Stimulated activated CD8-positive, alpha-beta memory T cell treated with anti-CD3 and anti-CD28 coated beads, Interleukin-2, amount 100 ng/mL, for 1 hour (primary cell): ENCODE data around the gene JAKMIP3.

Source experiments
- DNase-seq, 2 donors: peaks; one replicate each; pipeline ENCODE4 v3.0.0-alpha.2; 2020; ENCODE audit warnings: low read depth in 2 of 2

The JAKMIP3 gene

DNA sequence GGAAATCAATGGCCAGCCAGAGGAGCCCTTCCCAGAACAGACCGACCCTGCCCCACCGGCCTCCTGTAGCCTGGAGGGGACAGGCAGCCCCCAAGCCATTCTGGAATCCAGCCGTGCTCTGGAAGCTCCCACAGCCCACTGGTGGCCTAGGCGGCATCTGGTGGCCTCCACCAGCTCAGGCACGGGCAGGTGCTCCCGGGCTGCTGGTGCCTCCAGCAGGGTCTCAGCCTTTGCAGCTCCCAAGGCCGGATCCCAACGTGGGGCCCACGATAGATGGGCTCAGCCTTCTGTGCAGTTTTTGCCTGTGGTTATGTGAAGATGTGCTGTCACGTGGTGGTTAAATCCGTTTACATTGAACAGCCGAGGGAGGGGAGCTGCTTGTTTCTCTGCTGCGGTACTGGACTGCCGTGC lies 44.4 kb downstream of the JAKMIP3 start:
- DNase-seq: no peak

DNA sequence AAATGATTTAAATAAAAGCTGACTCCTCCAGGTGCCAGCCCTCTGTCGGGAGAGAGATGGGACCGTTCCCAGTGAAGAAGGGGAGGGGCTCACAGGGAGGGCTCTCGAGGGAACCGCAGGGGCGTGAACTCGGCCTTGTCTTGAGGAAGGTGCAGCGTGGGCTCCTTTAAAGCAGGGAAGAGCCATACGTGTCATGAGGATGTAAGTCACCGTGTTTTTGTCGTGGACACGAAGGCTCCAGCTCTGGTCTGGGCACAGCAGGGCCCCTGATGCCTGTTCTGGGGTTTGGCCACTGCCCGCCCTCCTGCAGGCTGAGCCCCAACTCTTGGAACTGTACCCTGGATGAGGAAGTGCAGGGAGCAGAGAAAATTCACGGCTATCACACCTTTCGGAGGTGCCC lies 45.0 kb downstream of the JAKMIP3 start:
- DNase-seq: no peak

- no peak for DNase-seq
Observed at GRCh38 chr10:132111121-132111731, 45.5 kb downstream of the JAKMIP3 start.

- DNase-seq: no peak
Observed at GRCh38 chr10:132111871-132112341, 46.2 kb downstream of the JAKMIP3 start.

DNA sequence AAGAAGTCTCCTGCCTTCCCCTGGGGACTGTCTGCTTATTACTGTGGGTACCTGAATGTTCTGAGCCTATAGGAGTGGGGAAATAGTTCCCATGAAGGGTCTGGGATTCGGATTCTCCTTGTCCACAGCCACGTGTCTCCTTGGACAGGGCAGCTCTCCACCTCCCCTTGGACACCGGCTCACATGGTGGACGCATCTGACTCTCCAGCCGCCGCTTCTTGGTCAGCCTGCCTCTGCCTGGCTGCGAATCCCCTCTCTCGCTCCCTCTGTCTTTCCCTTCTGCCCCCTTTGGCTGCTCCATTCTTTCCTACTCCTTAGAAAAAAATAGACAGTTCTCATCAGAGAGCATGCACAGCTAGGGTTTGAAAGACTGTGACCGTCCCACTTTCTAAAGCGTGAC lies 46.9 kb downstream of the JAKMIP3 start:
- DNase-seq: no peak

DNA sequence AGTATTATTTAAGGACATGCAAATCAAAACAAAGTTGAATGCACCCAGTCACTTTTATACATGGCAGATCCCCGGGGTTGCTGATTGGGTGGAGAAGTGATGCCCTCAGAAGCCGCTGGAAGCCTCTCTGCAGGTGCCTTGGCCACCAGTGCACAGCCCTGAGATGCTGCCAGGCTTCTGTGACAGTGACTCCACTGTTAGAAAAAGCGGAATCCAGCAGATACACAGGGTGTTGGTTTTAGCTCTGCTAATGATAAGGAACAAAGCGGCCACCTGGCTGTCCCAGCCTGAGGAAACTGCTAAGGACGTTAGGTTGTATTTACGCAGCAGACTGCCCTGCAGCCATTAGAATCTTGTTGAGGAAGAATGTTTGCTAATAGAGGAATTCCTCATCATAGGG lies 47.5 kb downstream of the JAKMIP3 start:
- no peak for DNase-seq

DNA sequence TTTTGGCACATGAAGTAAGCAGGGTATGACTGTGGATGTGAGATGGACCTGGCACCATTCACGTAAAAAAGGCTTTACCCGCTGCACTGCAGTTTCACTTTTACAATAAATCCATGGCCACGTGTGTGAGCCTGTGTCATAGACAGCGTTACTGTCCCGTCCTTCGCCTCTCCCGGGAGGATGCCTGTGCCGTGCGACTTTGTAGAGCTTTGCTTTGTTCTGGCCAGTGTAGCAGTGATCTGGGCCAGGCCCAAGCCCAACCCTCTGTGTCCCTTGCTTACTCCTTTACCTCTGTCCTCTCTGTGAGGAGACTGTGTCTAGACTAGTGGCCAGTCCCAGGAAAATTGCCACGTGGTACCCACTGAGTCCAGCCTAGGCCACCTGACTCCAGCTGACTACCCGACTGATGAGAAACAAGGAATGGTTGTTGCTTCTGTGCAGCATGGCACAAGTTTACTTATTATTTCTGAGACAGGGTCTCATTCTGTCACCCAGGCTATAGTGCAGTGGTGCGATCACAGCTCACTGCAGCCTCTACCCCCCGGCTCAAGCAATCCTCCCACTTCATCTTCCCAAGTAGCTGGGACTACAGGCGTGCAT lies 48.1 kb downstream of the JAKMIP3 start:
- DNase-seq: no peak

DNA sequence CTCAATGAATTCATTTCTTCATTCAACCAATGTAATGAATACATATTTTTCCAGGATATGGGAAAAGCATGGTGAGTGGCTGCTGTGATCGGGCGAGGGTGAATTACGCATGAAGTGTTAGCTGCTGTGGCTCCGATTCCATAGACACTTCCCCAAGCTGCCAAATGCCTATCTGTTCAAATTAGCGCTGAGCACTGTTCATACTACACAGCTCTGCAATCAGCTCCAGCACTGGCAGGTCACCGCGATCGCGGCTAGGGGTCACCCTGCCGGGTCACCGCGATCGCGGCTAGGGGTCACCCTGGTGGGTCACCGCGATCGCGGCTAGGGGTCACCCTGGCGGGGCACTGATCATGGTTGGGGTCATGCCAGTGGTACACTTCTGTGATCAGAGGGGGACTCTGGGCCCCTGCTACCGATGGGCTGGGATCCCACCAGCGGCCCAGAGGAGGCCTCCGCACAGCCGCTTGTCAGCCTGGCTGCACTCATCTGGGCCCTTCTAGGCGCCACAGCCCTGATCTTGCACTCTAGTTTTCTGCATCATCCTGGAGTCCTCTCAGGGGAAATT lies 49.3 kb downstream of the JAKMIP3 start:
- DNase-seq: no peak
